GM21423 (cell line): ENCODE measurements around the gene CRYBG1.
A peak's percentile ranks its signal among the peaks of the same experiment; 100 is the strongest.

Source experiments
- ATAC-seq: cut with Tn5 transposase; IDR thresholded peaks from one replicate; pipeline ENCODE4 v1.9.1; 2021; ENCODE audit warnings: mild to moderate bottlenecking, moderate library complexity; ENCODE audit not compliant: unreplicated experiment

CRYBG1 gene

DNA sequence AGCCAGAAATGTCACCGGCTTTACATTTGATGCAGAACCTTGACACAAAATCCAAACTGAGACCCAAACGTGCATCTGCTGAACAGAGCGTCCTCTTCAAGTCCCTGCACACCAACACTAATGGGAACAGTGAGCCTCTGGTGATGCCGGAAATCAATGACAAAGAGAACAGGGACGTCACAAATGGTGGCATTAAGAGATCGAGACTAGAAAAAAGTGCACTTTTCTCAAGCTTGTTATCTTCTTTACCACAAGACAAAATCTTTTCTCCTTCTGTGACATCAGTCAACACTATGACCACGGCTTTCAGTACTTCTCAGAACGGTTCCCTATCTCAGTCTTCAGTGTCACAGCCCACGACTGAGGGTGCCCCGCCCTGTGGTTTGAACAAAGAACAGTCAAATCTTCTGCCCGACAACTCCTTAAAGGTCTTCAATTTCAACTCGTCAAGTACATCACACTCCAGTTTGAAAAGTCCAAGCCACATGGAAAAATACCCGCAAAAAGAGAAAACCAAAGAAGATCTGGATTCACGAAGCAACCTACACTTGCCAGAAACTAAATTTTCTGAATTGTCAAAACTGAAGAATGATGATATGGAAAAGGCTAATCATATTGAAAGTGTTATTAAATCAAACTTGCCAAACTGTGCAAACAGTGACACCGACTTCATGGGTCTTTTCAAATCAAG, 160.3 kb downstream of the CRYBG1 start:
- peak; percentile 60 for ATAC-seq

- ATAC-seq, result no peak
These were observed 162.2 kb downstream of the CRYBG1 start for GRCh38 chr6:106522562-106523250.

GRCh38 chr6:106525107-106525881, 164.8 kb downstream of the CRYBG1 start:
- peak; percentile 32 for ATAC-seq

DNA sequence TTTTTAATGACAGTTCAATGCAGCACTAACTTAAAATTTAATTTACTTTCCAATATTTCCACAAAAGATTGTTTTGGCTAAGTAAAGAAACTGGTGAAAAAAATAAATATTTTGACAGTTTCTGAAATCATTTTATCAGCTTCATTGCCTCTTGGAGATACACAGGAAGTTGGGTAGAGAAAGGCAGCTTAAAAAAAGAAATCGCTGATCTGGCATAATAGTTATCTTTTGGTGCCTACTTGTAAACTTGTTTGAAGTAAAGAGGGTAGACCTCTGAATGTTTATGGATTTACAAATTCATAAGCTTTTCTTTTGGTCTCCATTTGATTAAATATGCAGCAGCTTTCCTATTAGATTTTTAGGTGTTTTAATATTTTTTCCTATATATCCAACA, 165.4 kb downstream of the CRYBG1 start:
- ATAC-seq, result no peak

DNA sequence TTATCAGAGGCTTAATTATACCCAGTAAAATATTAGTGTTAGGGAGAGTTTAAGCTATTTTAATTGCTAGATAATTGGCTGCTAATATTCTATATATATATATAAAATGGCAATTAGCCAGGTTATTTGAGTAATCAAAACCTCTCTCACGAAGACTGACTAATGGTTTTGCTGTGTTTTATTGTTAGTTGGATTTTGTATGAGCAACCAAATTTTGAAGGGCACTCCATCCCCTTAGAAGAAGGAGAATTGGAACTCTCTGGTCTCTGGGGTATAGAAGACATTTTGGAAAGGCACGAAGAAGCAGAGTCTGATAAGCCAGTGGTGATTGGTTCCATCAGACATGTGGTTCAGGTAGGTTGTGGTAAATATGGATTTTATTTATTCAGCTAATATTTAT, 166.6 kb downstream of the CRYBG1 start:
- no peak for ATAC-seq

- ATAC-seq, result no peak
These were observed 167.5 kb downstream of the CRYBG1 start for GRCh38 chr6:106527979-106528378.

GRCh38 chr6:106528521-106528920, 168.0 kb downstream of the CRYBG1 start:
- ATAC-seq, result no peak

DNA sequence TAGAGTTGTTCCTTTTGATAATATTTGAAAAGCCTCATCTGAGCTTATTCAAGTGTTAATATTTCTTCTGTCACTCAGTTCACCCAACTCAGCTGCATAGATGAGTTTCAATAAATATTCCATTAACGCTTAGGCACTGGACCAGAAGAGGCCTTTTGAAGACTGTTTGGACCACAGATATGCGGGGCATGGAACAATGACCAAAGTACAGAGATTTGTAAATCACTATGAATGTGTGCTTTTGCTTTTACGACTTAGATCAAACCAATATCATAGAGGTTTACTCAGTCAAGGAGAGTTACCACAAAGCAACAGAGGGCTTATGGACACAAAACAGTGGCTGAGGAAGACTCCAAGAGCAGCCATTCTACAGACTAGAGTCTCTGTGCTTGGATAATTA, 168.9 kb downstream of the CRYBG1 start:
- ATAC-seq, result no peak

- no peak for ATAC-seq
These were observed 169.5 kb downstream of the CRYBG1 start for GRCh38 chr6:106530026-106530425.

DNA sequence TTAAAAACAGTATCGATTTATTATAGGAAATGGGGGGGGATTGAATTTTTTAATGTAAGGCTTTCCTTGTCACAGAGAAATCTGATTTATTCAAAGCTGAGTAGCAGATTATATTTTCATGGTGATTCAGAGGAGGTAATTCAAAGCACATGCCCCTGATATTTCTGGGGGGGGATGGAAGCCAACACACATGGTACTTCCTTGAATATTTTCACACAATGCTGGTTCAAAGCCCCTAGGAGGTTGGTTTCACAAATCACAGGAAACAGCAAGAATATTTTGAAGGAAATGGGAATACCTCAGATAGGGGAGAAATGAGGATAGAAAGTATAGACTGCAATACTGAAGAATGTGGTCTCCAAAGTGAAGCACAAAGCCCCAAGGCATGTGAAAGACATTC, 170.0 kb downstream of the CRYBG1 start:
- no peak for ATAC-seq

DNA sequence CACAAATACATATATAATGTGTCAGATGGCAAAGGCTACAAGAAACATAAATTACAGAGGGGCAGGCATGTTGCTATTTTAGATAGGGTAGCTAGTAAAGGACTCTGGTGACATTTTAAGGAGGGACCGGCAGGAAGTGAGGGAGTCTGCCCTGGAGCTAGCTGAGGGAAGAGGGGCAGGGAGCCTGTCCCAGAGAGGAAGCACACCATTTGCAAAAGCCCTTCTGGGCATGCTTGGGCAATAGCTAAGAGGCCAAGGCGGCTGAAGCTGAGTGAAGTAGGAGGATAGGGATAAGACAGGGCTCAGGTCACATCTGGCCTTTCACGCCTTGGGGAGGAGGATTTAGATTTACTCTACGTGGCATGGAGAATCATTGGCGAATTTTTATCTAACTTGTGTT, 172.5 kb downstream of the CRYBG1 start:
- ATAC-seq, result no peak

GRCh38 chr6:106534004-106534403, 173.5 kb downstream of the CRYBG1 start:
- ATAC-seq, result no peak

GRCh38 chr6:106534564-106534982, 174.1 kb downstream of the CRYBG1 start:
- ATAC-seq, result no peak

DNA sequence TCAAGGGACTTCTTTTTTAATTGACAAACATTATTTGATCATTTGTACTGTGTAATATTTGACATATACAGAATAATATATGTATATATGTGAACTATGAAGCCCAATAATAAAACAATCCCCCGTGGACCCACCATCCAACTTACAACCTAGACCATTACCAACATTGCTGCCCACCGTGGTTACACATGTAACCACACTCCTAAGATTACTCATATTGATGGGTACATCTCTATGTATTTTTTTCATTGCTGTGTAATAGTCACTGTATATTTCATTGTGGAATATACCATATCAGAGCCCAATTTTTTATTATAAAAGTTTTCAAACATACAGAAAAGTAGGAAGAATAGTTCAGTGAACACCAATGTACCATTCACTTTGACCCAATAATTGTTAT, 174.5 kb downstream of the CRYBG1 start:
- ATAC-seq, result no peak

- ATAC-seq, result no peak
These were observed 175.8 kb downstream of the CRYBG1 start for GRCh38 chr6:106536357-106536756.

- ATAC-seq, result no peak
These were observed 176.3 kb downstream of the CRYBG1 start for GRCh38 chr6:106536851-106537250.

DNA sequence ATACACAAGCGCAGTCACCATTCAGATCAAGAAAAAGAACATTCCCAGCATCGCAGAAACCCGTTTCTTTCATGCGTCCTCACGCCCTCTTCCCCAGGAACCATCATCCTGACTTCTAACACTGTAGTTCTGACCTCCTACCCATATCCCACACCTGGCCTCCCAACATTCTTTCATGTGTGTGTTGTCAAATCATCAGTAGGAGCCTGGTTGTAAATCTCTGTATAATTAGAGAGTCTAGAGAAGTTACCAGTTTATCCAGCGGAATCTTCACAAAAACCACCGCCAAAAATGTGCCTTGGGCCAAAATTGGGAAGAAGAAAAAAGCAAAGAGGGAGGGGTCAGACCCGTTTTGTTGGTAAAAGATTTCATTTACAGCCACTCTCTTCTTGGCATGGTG, 177.1 kb downstream of the CRYBG1 start:
- no peak for ATAC-seq

DNA sequence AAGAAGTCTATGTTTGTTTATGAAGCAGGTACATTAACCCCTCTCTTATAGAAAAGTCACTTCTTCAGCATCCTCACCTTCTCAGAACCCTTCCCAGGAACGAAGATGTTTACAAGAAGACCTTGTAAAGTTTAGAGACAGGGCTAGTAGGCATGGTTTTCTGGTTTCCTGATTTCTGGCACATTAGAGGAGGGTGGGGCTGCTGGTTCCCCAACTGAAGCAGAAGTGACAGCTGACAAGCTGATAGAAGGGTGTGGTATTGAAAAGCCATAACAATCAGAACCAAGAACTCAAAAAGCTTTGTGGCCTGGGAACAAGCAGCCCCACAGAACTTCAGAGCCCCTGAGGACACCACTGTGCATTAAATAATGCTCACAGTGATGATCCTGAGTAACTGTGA, 177.6 kb downstream of the CRYBG1 start:
- no peak for ATAC-seq

GRCh38 chr6:106539936-106540335, 179.4 kb downstream of the CRYBG1 start:
- ATAC-seq, result no peak

DNA sequence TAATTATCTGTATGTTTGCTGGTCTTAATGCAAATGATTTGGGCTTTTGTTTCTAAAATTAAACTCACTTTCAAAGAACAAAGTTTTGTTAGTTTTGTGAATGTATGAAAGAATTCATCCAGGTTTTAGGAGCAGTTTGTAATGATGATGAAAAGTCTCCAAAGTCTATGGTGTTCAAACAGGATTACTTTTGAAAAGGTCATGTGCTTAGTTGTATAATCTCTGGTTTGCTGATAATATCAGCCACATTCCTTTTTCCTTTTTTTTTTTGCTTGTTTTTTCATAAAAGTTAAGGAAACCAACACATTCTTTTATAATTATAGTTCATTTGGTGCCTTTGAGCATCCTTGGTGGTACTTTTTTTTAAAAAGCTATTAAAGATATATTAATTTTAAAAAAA, 179.9 kb downstream of the CRYBG1 start:
- no peak for ATAC-seq

DNA sequence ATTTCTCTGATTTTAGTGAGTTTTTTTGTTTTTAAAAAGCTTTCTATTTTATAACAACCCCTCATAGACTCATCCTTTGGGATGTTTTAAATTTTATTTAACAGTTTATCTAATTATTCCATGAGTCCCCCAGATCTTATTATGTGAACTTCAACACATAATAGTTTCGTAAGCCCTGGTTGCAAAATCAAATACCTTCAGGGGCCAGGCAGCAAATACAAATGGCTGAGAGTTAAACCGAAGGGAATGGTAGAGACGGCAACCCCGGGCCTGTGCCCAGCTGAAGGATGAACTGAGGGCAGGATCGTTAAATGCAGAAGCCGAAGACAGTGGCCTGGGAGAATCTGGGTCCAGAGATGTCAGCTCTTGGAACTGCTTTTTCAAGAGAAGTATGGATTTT, 180.4 kb downstream of the CRYBG1 start:
- ATAC-seq, result no peak

DNA sequence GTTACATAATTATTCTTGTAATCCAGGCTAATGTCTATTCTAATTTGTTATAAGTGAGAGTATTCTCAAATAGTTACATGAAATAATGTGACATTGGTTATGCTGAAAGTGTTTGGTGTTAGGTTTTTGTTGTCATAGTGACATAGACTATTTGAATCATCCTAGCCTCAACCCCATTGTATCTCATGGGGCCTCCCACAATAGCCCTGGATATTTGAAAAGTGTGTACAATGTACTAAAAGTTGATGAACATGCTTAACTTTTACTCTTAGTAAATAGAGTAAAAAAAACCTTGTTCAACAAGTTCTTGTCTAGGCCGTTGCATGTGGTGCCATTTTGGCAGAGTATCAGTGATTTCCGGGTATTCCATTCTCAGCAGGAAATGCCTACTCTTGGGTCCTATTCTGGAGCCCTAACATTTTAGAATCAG, 185.8 kb downstream of the CRYBG1 start:
- ATAC-seq, result no peak
